HUES6 (cell line): ENCODE measurements around the gene ATN1.
A peak's percentile ranks its signal among the peaks of the same experiment; 100 is the strongest.

Experiments
- H3K27ac ChIP-seq: 2 replicates; pipeline ENCODE4 v1.7.0; 2013; ENCODE audit warnings: low read depth, mild to moderate bottlenecking, low read length, inconsistent platforms
- H3K27me3 ChIP-seq: 2 replicates; pipeline ENCODE4 v1.6.1; 2013; ENCODE audit warnings: low read length; ENCODE audit not compliant: control insufficient read depth, insufficient read depth
- H3K36me3 ChIP-seq: 2 replicates; pipeline ENCODE4 v1.6.1; 2013; ENCODE audit warnings: low read length; ENCODE audit not compliant: control insufficient read depth, insufficient read depth
- H3K4me1 ChIP-seq: 2 replicates; pipeline ENCODE4 v1.6.1; 2013; ENCODE audit warnings: low read length; ENCODE audit not compliant: control insufficient read depth, insufficient read depth
- H3K4me3 ChIP-seq: 2 replicates; pipeline ENCODE4 v1.5.1; 2013; ENCODE audit warnings: low read depth, low read length
- H3K9ac ChIP-seq: one replicate; pipeline ENCODE4 v1.6.1; 2013; ENCODE audit warnings: mild to moderate bottlenecking, low read length
- H3K9me3 ChIP-seq: 2 replicates; pipeline ENCODE4 v1.6.1; 2013; ENCODE audit warnings: low read depth, low read length; ENCODE audit not compliant: control insufficient read depth, insufficient read depth

Gene ATN1

GRCh38 chr12:6960593-6961277 is 33.0 kb downstream of the ATN1 start:
- Histone ChIP-seq H3K9ac (peak overlapping the region; percentile 83), H3K36me3 (peaks cover 15% of the 10 kb centered on the region), H3K4me1 (peaks cover 32% of the 10 kb centered on the region), H3K27ac (peak overlapping the region; percentile 77; the same call in 1 of the 2 replicates), H3K9me3 (no peaks in the 10 kb centered on the region), H3K4me3 (peak overlapping the region; percentile 74), H3K27me3 (no peaks in the 10 kb centered on the region)

GRCh38 chr12:6961278-6961694 is 33.5 kb downstream of the ATN1 start:
- no peaks in the 10 kb centered on the region for H3K27me3 ChIP-seq
- H3K4me1 ChIP-seq = peaks cover 32% of the 10 kb centered on the region
- peak overlapping the region; percentile 74 for H3K4me3 ChIP-seq
- peaks cover 21% of the 10 kb centered on the region for H3K36me3 ChIP-seq
- no peaks in the 10 kb centered on the region for H3K9me3 ChIP-seq
- peak overlapping the region; percentile 83 for H3K9ac ChIP-seq
- peak overlapping the region; percentile 77 for H3K27ac ChIP-seq

GRCh38 chr12:6961695-6962284 is 34.0 kb downstream of the ATN1 start:
- Histone ChIP-seq H3K27ac (peak overlapping the region; percentile 77), H3K4me3 (peak overlapping the region; percentile 74), H3K36me3 (peaks cover 25% of the 10 kb centered on the region), H3K4me1 (peaks cover 32% of the 10 kb centered on the region), H3K27me3 (no peaks in the 10 kb centered on the region), H3K9me3 (no peaks in the 10 kb centered on the region), H3K9ac (peak overlapping the region; percentile 83)

GRCh38 chr12:6962285-6963015 is 34.7 kb downstream of the ATN1 start:
- peak overlapping the region; percentile 77 for H3K27ac ChIP-seq

GRCh38 chr12:6963016-6963731 is 35.4 kb downstream of the ATN1 start:
- H3K27ac ChIP-seq = peak overlapping the region; percentile 77
- no peaks in the 10 kb centered on the region for H3K9me3 ChIP-seq
- H3K4me3 ChIP-seq = peak overlapping the region; percentile 74
- H3K9ac ChIP-seq = peak overlapping the region; percentile 83
- peaks cover 39% of the 10 kb centered on the region for H3K36me3 ChIP-seq
- H3K4me1 ChIP-seq = peaks cover 32% of the 10 kb centered on the region
- no peaks in the 10 kb centered on the region for H3K27me3 ChIP-seq

More at GRCh38 chr12:6962285-6963015, 34.7 kb downstream of the ATN1 start:
- H3K9me3 ChIP-seq = no peaks in the 10 kb centered on the region
- peaks cover 32% of the 10 kb centered on the region for H3K4me1 ChIP-seq
- peak overlapping the region; percentile 83 for H3K9ac ChIP-seq
- H3K36me3 ChIP-seq = peaks cover 32% of the 10 kb centered on the region
- H3K4me3 ChIP-seq = peak overlapping the region; percentile 74
- no peaks in the 10 kb centered on the region for H3K27me3 ChIP-seq

GRCh38 chr12:6963791-6964413 is 36.1 kb downstream of the ATN1 start:
- peak overlapping the region; percentile 74 for H3K4me3 ChIP-seq
- H3K36me3 ChIP-seq = peaks cover 46% of the 10 kb centered on the region
- no peaks in the 10 kb centered on the region for H3K27me3 ChIP-seq
- H3K4me1 ChIP-seq = peaks cover 33% of the 10 kb centered on the region
- peak overlapping the region; percentile 68 for H3K27ac ChIP-seq
- peak overlapping the region; percentile 71 for H3K9ac ChIP-seq
- no peaks in the 10 kb centered on the region for H3K9me3 ChIP-seq

- Histone ChIP-seq H3K27ac (peak overlapping the region; percentile 68), H3K4me3 (peak overlapping the region; percentile 74), H3K36me3 (peaks cover 51% of the 10 kb centered on the region), H3K9me3 (no peaks in the 10 kb centered on the region), H3K9ac (peak overlapping the region; percentile 71), H3K27me3 (no peaks in the 10 kb centered on the region), H3K4me1 (peaks cover 38% of the 10 kb centered on the region)
Measured at GRCh38 chr12:6964605-6965025, 36.9 kb downstream of the ATN1 start.

GRCh38 chr12:6965026-6965661 is 37.4 kb downstream of the ATN1 start:
- H3K27me3 ChIP-seq = no peaks in the 10 kb centered on the region
- peaks cover 51% of the 10 kb centered on the region for H3K36me3 ChIP-seq

GRCh38 chr12:6965714-6966113 is 38.0 kb downstream of the ATN1 start:
- Histone ChIP-seq H3K9me3 (no peaks in the 10 kb centered on the region), H3K4me3 (no peak overlapping the region), H3K27me3 (no peaks in the 10 kb centered on the region), H3K27ac (no peak overlapping the region), H3K4me1 (peaks cover 36% of the 10 kb centered on the region), H3K36me3 (peaks cover 51% of the 10 kb centered on the region), H3K9ac (no peak overlapping the region)

More at GRCh38 chr12:6965026-6965661, 37.4 kb downstream of the ATN1 start:
- Histone ChIP-seq H3K27ac (peak overlapping the region; percentile 68), H3K4me3 (no peak overlapping the region), H3K9ac (peak overlapping the region; percentile 12), H3K9me3 (no peaks in the 10 kb centered on the region), H3K4me1 (peaks cover 38% of the 10 kb centered on the region)

GRCh38 chr12:6966351-6966750 is 38.6 kb downstream of the ATN1 start:
- H3K4me3 ChIP-seq = no peak overlapping the region
- no peaks in the 10 kb centered on the region for H3K27me3 ChIP-seq
- H3K9me3 ChIP-seq = no peaks in the 10 kb centered on the region
- H3K36me3 ChIP-seq = peaks cover 51% of the 10 kb centered on the region
- H3K9ac ChIP-seq = no peak overlapping the region
- H3K4me1 ChIP-seq = peaks cover 29% of the 10 kb centered on the region
- no peak overlapping the region for H3K27ac ChIP-seq
